PC-3 (cell line): ENCODE measurements around the gene ACKR3.

Source experiments
- EZH2 ChIP-seq: fragments of 300-600 bp; sonication (generic); IDR thresholded peaks from one replicate; pipeline ENCODE4 v1.6.1; 2017; ENCODE audit warnings: antibody characterized with exemption, mild to moderate bottlenecking, low read length; ENCODE audit not compliant: unreplicated experiment
- EZH2phosphoT487 ChIP-seq: fragments of 300-600 bp; sonication (generic); IDR thresholded peaks from 2 replicates; pipeline ENCODE4 v1.6.1; 2018; ENCODE audit warnings: mild to moderate bottlenecking, antibody characterized with exemption, low read length, borderline replicate concordance
- TF ChIP-seq, protein P1 (sequence below): fragments of 300-600 bp; sonication (generic); conservative IDR thresholded peaks from 2 replicates; pipeline ENCODE4 v1.5.1; 2017; ENCODE audit warnings: antibody characterized with exemption, low read depth, mild to moderate bottlenecking, low read length

DNA sequence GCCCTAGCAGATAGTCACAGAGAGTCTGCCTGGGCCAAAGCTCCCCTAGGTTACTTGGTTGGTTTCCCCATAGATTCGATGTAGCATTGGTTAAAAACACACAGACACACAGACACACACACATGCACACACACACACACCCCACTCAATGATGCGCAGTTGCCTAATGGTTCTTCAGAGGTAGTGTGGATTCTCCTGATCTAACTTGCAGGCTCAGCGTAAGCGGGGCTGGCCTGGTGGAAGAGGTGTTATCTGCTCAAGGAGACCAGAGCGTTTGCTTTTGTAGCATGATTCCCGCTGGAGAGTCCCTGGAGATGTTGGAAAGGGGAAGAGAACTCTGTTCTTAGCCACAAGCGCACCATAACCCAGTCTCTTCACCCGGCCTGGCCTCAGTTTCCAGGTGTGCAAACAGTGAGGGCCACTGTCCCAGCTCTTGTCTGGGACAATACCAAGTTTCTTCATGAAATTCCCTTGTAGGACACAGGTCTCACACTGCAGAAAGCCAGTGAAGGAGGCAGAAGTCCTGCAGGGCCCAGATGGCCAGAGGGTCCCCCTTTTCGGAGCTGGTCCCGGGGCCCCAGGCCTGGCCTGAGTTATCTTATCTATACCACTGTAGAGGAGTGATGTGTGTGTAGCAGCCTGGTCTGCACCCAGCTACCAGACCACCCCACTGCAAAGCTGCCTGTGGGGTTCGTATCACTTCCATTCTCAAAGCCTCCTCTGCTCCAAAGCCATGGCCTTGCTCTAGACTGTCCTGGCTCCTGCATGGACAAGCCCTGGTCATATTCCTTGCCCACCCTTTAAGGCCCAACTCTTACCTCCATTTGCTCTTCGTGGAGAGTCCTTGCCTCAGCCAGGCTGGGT, 3.7 kb downstream of the ACKR3 start:
- no peak for TF ChIP-seq EZH2
- TF ChIP-seq, protein P1, sequence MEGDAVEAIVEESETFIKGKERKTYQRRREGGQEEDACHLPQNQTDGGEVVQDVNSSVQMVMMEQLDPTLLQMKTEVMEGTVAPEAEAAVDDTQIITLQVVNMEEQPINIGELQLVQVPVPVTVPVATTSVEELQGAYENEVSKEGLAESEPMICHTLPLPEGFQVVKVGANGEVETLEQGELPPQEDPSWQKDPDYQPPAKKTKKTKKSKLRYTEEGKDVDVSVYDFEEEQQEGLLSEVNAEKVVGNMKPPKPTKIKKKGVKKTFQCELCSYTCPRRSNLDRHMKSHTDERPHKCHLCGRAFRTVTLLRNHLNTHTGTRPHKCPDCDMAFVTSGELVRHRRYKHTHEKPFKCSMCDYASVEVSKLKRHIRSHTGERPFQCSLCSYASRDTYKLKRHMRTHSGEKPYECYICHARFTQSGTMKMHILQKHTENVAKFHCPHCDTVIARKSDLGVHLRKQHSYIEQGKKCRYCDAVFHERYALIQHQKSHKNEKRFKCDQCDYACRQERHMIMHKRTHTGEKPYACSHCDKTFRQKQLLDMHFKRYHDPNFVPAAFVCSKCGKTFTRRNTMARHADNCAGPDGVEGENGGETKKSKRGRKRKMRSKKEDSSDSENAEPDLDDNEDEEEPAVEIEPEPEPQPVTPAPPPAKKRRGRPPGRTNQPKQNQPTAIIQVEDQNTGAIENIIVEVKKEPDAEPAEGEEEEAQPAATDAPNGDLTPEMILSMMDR = no peak
- no peak for TF ChIP-seq EZH2phosphoT487
